ENCODE data around the gene RUNX1. TPM values are rescaled to one million over a fixed set of nuclear protein-coding genes. Genes with fewer than 3 reads are reported as not detected.

Gene RUNX1
- total RNA-seq, 2 donors from 2014 or later, result 21.3 to 23.0 TPM

DNA sequence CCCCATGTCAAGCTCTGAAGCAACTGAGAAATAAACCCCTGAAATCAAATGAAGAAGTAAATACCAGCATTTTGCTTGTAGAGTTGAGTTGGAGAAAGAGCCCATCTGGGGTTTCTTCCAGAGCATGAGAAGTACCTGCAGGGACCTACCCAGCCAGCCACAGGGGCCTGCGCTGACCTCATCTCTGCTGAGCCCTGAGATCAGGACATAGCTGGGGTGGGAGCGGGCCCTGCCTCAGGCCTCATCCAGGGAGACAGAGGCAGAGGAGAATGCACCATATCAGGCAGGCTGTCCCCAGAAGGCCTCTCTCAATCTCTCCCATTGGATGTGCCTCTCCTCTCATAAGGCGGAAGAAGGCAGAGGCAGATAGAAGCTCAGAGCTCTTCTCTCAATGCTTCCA lies 27.6 kb downstream of the RUNX1 start:
- DNase-seq, result no peak
- intact Hi-C loops (cut with DNase I), result loop anchor here (10.0 kb wide), 1 partner anchor 127 kb away; no protein-coding TSS in a partner anchor
- no peaks in the 10 kb centered on the region for H3K9me3 ChIP-seq
- no peaks in the 10 kb centered on the region for H3K36me3 ChIP-seq
- peak overlapping the region in 1 of 2 donors; percentile 53 for H3K9ac ChIP-seq (ENCODE audit: low read depth in 2 of 2, low read length in 2 of 2)
- H3K27me3 ChIP-seq, result no peaks in the 10 kb centered on the region
- TF ChIP-seq, protein P1, sequence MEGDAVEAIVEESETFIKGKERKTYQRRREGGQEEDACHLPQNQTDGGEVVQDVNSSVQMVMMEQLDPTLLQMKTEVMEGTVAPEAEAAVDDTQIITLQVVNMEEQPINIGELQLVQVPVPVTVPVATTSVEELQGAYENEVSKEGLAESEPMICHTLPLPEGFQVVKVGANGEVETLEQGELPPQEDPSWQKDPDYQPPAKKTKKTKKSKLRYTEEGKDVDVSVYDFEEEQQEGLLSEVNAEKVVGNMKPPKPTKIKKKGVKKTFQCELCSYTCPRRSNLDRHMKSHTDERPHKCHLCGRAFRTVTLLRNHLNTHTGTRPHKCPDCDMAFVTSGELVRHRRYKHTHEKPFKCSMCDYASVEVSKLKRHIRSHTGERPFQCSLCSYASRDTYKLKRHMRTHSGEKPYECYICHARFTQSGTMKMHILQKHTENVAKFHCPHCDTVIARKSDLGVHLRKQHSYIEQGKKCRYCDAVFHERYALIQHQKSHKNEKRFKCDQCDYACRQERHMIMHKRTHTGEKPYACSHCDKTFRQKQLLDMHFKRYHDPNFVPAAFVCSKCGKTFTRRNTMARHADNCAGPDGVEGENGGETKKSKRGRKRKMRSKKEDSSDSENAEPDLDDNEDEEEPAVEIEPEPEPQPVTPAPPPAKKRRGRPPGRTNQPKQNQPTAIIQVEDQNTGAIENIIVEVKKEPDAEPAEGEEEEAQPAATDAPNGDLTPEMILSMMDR (IDR thresholded peaks at IDR 0.05), result no peak
- H3K4me3 ChIP-seq, result no peak overlapping the region
- peaks cover 15% of the 10 kb centered on the region for H3K4me1 ChIP-seq
- H3K27ac ChIP-seq, result peak overlapping the region; percentile 65

DNA sequence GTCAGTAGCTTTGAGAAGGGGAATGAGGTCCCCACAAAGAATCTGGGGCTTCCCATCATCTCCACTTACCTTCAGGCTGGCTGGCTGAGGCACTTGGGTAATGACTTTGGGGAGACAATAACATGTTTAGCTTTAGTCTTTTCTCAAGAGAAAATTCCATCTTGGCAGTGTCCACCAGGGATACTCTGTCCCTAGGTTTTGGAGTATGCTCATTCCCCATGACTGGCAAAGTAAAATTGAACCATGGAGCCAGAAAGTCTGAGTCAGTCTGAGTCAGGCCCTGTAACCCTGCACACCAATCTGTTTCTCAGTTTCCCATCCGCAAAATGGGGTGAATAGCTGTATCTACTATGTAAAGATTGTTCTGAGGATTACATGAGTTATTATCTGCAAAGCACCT lies 28.2 kb downstream of the RUNX1 start:
- Histone ChIP-seq H3K27me3 (no peaks in the 10 kb centered on the region), H3K27ac (no peak overlapping the region)
- TF ChIP-seq, protein P1 (IDR thresholded peaks at IDR 0.05), result no peak

DNA sequence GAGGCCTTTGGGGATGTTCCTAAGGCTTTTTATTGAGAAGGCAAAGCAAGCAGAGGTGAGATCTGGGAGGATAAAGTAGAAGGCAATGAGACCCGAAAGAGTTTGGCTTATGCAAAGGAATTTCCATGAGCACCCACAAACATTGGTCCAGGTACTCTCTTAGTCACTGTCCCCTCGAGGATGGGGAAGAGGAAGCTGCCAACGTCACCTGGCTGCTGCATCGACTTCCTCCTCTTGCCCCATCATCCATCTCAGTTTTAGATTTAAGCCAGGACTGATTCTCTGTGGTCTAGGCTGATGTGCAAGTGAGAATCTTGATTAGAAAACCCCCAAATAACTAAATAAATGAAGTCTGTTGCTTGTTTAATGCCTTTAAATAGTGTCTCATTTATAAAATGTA lies 28.7 kb downstream of the RUNX1 start:
- Histone ChIP-seq H3K36me3 (no peaks in the 10 kb centered on the region), H3K27me3 (no peaks in the 10 kb centered on the region), H3K4me3 (no peak overlapping the region), H3K4me1 (peaks cover 13% of the 10 kb centered on the region), H3K9ac (ENCODE audit: low read depth in 2 of 2, low read length in 2 of 2) (peak overlapping the region in 1 of 2 donors; percentile 2), H3K27ac (peak overlapping the region; percentile 34), H3K9me3 (no peaks in the 10 kb centered on the region)
- TF ChIP-seq, protein P1 (IDR thresholded peaks at IDR 0.05), result no peak
- intact Hi-C loops (cut with DNase I), result loop anchor here (10.0 kb wide), 1 partner anchor 126 kb away; no protein-coding TSS in a partner anchor
- no peak for DNase-seq

More for the DNA sequence above, 28.2 kb downstream of the RUNX1 start:
- no peaks in the 10 kb centered on the region for H3K9me3 ChIP-seq
- H3K4me3 ChIP-seq, result no peak overlapping the region
- H3K36me3 ChIP-seq, result no peaks in the 10 kb centered on the region
- no peak overlapping the region for H3K9ac ChIP-seq (ENCODE audit: low read depth in 2 of 2, low read length in 2 of 2)
- peaks cover 13% of the 10 kb centered on the region for H3K4me1 ChIP-seq
- intact Hi-C loops (cut with DNase I), result loop anchor here (10.0 kb wide), 1 partner anchor 126 kb away; no protein-coding TSS in a partner anchor
- no peak for DNase-seq

DNA sequence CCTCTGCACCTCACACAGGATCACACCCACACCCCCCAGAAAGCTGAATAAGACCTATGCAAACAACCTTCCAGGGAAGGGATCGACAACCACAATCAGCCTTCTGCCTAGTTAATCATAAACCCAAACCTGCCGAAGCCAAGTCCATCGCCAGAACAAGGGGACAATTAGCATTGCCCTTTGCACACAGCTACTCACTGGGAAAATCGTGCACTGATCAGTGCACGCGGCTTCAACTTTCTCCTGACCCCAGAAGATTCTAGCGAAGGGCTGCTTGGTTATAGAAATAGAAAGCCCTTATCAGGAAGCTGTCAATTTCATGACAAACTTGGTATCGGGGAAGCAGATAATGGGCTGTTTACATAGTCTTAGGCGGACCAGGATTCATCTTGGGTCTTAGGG lies 29.5 kb downstream of the RUNX1 start:
- no peaks in the 10 kb centered on the region for H3K9me3 ChIP-seq
- peaks cover 13% of the 10 kb centered on the region for H3K4me1 ChIP-seq
- H3K36me3 ChIP-seq, result no peaks in the 10 kb centered on the region
- no peaks in the 10 kb centered on the region for H3K27me3 ChIP-seq
- no peak overlapping the region for H3K4me3 ChIP-seq
- peak; percentile 87 for DNase-seq
- TF ChIP-seq, protein P1 (IDR thresholded peaks at IDR 0.05), result no peak
- H3K27ac ChIP-seq, result peak overlapping the region; percentile 34
- H3K9ac ChIP-seq (ENCODE audit: low read depth in 2 of 2, low read length in 2 of 2), result no peak overlapping the region
- intact Hi-C loops (cut with DNase I), result loop anchor here (10.0 kb wide), 1 partner anchor 125 kb away; no protein-coding TSS in a partner anchor

DNA sequence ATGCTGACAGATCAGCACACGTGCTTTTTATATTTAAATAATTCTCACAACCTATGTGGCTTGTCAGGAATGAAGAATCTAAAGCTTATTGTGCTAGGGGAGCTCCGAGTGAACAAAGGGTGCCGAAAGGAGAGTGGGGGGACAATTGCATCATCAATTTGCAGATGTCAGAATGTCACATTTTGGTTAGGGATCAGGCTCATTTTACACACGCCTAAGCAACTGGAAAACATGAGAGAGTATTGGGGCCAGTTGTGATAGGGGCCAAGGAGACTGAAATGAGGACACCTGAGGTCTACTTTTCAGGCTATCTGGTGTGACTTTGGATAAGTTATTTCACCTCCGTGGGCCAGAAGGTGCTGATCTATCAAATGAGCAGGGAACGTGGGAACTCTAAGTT lies 31.8 kb downstream of the RUNX1 start:
- H3K27ac ChIP-seq, result no peak overlapping the region
- no peak for DNase-seq
- H3K36me3 ChIP-seq, result no peaks in the 10 kb centered on the region
- H3K27me3 ChIP-seq, result no peaks in the 10 kb centered on the region
- intact Hi-C loops (cut with DNase I), result no loop called here
- TF ChIP-seq, protein P1 (IDR thresholded peaks at IDR 0.05), result no peak
- H3K4me1 ChIP-seq, result peaks cover 13% of the 10 kb centered on the region
- H3K9me3 ChIP-seq, result no peaks in the 10 kb centered on the region
- H3K4me3 ChIP-seq, result no peak overlapping the region
- no peak overlapping the region for H3K9ac ChIP-seq (ENCODE audit: low read depth in 2 of 2, low read length in 2 of 2)
